ENCODE data around the gene PXN. TPM values are rescaled to one million over a fixed set of nuclear protein-coding genes. Genes with fewer than 3 reads are reported as not detected.

PXN gene
- total and polyA plus RNA-seq, 10 of the 15 experiments (the other 5 are each of a cell fraction or from before 2014, with no cell fraction given) = 1.0 to 32.0 (median 11.5) TPM

GRCh38 chr12:120229487-120230325, 35.8 kb downstream of the PXN start:
- in situ Hi-C loops (cut with MboI) (loop anchor here (10.0 kb wide), 1 partner anchor 45 kb away; no protein-coding TSS in a partner anchor), intact Hi-C loops (cut with micrococcal nuclease; ENCODE audit: unreplicated experiment) (no loop called here)
- POLR2A ChIA-PET = interaction anchor here (0.6 to 2.6 kb wide), 4 partner anchors 9 to 62 kb away, joined by 3 to 13 read pairs (median 4); partner anchors contain the start of gene RNU4-2

More at GRCh38 chr12:120229487-120230325, 35.8 kb downstream of the PXN start:
- ChIA-PET CTCF (interaction anchor here (1.2 to 9.3 kb wide), 10 partner anchors 9 to 73 kb away, joined by 3 to 287 read pairs (median 20); partner anchors contain the start of genes PXN, RPLP0 and SIRT4), RAD21 (ENCODE audit: unreplicated experiment) (interaction anchor here (1.2 to 7.5 kb wide), 4 partner anchors 33 to 62 kb away, joined by 3 to 170 read pairs (median 7); partner anchors contain the start of genes PXN, RNU4-1 and RNU4-2), SMC1A (ENCODE audit: uncharacterized antibody, unreplicated experiment) (interaction anchor here (1.6 to 8.5 kb wide), 4 partner anchors 9 to 61 kb away, joined by 3 to 152 read pairs (median 29); partner anchors contain the start of genes PXN and RNU4-2)
- Histone ChIP-seq H3K4me2 (ENCODE audit: control insufficient read depth, insufficient read depth) (no peak overlapping the region), H3K79me2 (ENCODE audit: control insufficient read depth, insufficient read depth, low read length) (no peaks in the 10 kb centered on the region), H3K4me1 (ENCODE audit: control insufficient read depth, insufficient read depth, low read length) (peaks cover 27% of the 10 kb centered on the region), H3K27ac (ENCODE audit: control insufficient read depth, insufficient read depth) (no peak overlapping the region), H3K9me3 (replicated peaks; ENCODE audit: control insufficient read depth, insufficient read depth, low read length) (no peaks in the 10 kb centered on the region), H3K36me3 (ENCODE audit: control insufficient read depth in 2 of 2, insufficient read depth in 2 of 2, low read length in 1 of 2) (no peaks in the 10 kb centered on the region), H3K27me3 (replicated peaks in 1 of 2; ENCODE audit: control insufficient read depth in 2 of 2, insufficient read depth in 2 of 2, low read length in 1 of 2) (no peaks in the 10 kb centered on the region), H4K20me1 (ENCODE audit: control insufficient read depth, insufficient read depth) (no peaks in the 10 kb centered on the region), H3K4me3 (no peak overlapping the region), H3K9ac (ENCODE audit: control insufficient read depth, insufficient read depth, low read length) (no peak overlapping the region), H2AFZ (ENCODE audit: control insufficient read depth, low read depth, low read length) (no peak overlapping the region)
- no peak for FAIRE-seq
- 61% methylated on average over 12 of the region's 12 CpGs for WGBS (ENCODE audit: insufficient coverage, insufficient replicate concordance, low lambda C conversion rate, missing lambda C conversion rate)
- no peak for ATAC-seq
- TF ChIP-seq BCLAF1 (IDR thresholded peaks at IDR 0.05) = no peak
- TF ChIP-seq CREM (IDR thresholded peaks at IDR 0.05; ENCODE audit: low read depth) = no peak
- TF ChIP-seq IRF4 (IDR thresholded peaks at IDR 0.05; ENCODE audit: low read depth, low read length) = no peak
- TF ChIP-seq BRCA1 (IDR thresholded peaks at IDR 0.05; ENCODE audit: low read depth, low read length) = no peak
- TF ChIP-seq ZNF24 (IDR thresholded peaks at IDR 0.05) = no peak
- TF ChIP-seq ZNF622 (IDR thresholded peaks at IDR 0.05) = no peak
- DNase-seq (ENCODE audit: low read depth, low spot score) = no peak
- no TSS peak for BruUV-seq (replicated peaks)
